Stimulated activated CD4-positive, alpha-beta T cell treated with anti-CD3 and anti-CD28 coated beads, Interleukin-1b, Interleukin-23, amount 100 ng/mL, for 24 hours (primary cell): ENCODE data around the gene MRS2.
A peak's percentile ranks its signal among the peaks of the same experiment; 100 is the strongest.
"Not testable (repeated sequence)": the region's sequence is repeated elsewhere in the genome, so short reads cannot be mapped to it uniquely, and the experiment has no call there.

Experiments used
- DNase-seq, 4 experiments: peaks; one replicate each; pipeline ENCODE4 v3.0.0-alpha.2; 2020; ENCODE audit warnings: low read depth in 4 of 4, low spot score in 1 of 4

MRS2 gene

DNA sequence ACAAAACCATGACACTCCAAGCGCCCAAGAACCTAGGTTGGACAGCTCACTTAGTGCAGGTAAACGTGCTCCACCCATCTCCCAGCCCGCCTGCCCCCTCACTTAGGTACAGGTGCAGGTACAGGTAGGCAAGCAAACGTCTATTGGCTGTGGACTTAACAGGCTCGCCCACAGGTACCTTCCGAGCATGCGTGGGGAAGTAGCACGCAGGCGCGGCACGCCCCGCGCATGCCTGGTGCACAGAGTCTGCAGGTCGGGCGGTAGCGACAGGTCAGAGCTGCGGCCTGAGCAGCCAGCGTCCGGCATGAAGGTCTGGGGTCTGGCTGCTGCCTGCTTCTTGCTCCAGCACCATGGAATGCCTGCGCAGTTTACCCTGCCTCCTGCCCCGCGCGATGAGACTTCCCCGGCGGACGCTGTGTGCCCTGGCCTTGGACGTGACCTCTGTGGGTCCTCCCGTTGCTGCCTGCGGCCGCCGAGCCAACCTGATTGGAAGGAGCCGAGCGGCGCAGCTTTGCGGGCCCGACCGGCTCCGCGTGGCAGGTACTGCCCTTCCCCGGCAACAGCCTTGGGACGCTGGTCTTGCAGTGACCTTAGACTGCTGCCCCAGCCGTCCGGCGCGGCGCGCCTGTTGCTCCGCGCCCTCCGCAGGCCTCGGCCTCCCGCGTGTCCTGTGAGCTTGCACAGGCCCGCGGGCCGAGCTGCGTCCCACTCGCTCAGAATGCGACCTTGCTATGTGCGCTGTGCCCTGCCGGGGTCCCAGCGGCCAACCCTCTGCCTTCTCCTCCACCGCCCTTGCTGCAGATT, at the start of gene MRS2:
Gene MRS2, plus strand, starts transcription at position 240 of the 804 bp plus-strand sequence. Its CDS starts 111 bp downstream, at position 351.
- peak; percentile 47 to 64 (median 59) for DNase-seq

GRCh38 chr6:24353861-24354260, 48.9 kb upstream of the MRS2 start:
- DNase-seq, result no peak

DNA sequence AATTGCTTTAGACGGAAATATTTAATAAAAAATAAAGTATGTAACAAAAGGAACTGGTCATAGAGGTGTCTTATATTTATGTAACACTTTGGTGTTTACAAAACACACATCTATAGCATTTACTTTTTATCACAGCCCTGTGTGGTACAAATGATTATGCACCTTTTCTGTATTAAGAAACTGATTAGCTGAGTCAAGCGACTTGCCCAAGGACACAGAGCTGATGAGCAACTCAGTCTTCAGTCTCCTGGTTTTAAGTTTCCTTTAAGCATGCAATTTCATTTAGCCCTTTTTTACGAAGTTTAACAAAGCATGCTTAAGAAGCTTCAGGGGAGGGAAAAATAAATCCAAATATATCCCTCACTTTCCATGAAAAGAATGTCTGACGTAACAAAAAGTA, 47.3 kb upstream of the MRS2 start:
- DNase-seq, result no peak

DNA sequence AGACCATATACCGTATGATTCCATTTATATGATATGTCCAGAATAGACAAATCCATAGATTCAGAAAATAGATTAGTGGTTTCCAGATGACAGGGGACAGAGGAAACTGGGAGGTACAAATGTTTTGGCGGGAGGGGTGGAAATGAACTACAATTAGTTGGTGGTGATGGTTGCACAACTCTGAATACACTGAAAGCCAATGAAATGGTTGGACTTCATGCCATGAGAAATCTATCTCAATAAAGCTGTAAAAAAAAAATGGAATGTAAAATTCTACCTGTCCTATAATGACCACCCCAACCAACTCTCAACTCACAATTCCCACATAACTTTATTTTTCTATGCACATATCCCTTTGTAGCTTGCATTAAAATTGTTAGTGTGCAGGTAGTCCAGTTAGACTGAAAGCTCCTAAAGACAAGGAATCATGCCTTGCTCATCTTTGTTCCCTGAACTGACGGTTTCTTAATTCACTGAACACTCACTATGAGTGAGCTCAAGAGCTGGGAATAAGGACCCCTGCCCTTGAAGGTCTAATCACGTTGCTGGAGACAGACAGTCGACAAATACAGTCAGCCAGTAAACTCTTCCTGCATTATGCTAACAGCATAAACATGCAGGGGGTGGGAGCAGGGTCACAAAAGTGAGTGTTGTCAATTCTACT, 46.3 kb upstream of the MRS2 start:
- no peak for DNase-seq

GRCh38 chr6:24357336-24358218, 45.2 kb upstream of the MRS2 start, which contains the start of gene DCDC2:
Gene DCDC2, minus strand, starts transcription at chr6:24358059. Its CDS starts 309 bp downstream, at chr6:24357750.
- DNase-seq, result peak in 1 of 4 experiments; percentile 16

DNA sequence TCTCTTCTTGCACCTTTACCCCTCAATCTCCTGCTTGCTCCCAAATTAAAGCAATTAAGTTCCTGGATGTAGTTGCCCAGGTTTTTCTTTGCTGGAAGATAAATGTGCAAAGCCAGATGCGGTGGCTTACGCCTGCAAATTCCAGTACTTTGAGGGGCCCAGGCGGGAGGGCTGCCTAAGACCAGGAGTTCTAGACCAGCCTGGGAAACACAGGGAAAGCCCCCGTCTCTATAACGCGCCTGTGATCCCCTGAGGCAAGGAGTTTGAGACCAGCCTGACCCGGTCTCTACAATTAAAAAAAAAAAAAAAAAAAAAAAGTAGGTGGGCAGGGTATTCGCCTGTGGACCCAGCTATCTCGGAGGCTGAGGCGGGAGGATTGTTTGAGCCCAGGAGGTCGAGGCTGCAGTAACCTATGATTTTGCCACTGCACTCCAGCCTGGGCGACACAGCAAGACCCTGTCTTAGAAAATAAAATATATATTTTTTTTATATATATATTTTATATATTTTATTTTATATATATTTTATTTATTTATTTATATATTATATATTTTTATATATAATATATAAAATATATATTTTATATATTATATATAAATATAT, 44.4 kb upstream of the MRS2 start:
- DNase-seq, result no peak

DNA sequence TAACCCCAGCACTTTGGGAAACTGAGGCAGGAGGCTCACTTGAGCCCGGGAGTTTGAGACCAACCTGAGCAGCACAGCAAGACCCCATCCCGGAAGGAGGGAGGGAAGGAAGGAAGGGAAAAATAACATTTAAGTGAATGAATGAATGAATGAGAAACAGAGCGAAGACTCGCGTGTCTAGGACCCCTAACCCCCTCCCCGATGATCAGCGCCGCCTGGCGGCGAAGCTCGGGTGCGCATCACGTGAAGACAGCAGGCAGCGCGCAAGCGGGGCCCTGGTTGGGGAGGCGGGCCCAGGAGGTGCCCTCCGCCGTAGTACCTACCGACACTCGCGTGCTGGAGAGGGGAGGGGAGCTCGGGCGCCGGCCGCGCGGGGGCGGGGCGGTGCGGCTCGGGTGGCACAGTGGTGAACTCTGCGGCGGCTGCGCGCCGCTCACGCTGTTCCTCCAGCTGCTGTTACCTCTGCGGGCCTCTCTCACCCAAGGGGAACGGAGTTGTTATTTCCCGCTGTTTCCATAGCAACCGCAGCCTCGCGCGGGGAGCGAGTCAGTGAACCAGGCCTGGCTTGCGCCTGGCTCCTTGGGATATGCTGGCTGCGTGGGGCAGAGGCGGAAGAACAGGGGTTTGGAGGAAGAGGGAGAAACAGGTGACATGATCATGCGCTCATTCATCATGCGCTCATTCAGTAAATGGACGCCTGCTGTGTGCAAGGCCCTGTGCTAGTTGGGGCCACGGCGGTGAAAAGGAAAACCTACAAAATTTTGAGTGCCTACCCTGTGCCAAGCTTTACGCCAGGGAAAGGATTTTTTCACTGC, 42.9 kb upstream of the MRS2 start:
- DNase-seq, result peak; percentile 72 to 77 (median 76)

DNA sequence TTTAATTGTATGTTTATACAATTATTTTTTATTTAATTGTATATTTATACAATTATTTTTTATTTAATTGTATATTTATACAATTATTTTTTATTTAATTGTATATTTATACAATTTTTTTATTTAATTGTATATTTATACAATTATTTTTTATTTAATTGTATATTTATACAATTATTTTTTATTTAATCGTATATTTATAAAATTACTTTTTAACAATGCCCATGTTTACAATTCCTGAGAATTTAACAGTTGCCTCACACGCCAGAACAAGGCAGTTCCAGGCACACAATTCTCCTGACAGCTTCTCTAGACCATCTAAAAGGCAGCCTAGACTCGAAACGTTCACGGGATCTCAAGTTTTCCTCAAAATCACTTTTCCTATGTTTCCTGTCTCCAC, 40.4 kb upstream of the MRS2 start:
- DNase-seq, result not testable (repeated sequence)

GRCh38 chr6:24365103-24365633, 37.6 kb upstream of the MRS2 start:
- DNase-seq, result not testable (repeated sequence)

DNA sequence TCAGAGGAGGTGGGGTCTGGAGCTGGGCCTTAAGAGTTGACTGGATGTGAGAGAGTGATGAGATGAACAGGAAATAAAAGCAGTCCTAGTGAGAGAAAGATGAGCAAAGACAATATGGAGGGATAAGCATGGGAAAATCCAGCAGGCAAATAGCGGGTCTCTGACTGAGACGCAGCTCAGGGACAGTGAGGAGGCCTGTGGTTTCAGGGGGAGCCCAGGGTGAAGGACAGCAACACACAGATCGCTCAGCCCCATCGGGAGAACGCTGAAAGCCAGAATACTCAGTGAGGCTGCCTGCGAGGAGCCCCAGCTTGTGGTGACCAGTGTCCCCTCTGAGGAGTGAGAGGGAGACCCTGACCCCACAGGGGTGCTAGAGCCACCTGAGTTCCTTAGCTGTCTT, 28.1 kb upstream of the MRS2 start:
- no peak for DNase-seq

DNA sequence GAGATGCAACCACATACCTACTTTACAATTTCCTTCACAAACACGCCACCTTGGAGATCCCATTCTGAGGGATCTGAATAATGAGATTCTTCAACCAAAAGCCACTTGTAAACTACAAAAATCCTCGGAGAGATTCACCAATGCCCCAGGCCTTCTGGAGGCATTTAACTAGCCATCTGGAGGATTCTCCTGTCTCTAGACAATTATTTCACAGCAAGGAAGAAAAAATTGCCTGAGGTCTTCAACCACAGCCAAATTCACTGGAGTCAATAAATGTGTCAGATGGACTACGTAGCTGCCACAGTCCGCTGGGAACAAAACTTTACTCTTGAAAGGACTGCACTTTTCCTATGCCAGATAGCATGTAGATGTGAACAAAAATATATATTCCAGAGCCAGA, 25.9 kb upstream of the MRS2 start:
- DNase-seq, result no peak

DNA sequence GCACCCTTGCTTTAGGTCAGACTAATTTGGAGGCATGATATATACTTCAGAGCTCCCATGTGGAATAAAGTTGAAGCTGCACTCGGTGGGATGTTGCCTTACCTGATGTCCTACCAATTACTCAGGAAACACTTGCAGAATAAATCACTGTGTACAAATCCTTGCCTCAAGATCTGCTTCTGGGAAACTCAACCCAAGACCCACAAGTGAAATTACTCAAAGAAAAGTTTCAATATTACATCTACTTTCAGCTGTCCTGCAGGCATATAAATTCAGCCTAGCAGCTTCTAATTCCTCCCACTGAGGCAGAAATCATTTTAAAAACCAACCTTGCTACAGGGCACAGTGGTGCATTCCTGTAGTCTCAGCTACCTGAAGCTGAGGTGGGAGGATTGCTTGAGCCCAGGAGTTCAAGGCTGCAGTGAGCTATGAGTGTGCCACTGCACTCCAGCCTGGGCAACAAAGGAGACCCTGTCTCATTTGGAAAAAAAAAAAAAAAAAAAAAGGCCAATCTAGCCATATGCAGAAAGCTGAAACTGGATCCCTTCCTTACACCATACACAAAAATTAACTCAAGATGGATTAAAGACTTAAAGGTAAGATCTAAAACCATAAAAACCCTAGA, 24.2 kb upstream of the MRS2 start:
- DNase-seq, result no peak

- no peak for DNase-seq
Measured at GRCh38 chr6:24381476-24382219, 21.1 kb upstream of the MRS2 start.

DNA sequence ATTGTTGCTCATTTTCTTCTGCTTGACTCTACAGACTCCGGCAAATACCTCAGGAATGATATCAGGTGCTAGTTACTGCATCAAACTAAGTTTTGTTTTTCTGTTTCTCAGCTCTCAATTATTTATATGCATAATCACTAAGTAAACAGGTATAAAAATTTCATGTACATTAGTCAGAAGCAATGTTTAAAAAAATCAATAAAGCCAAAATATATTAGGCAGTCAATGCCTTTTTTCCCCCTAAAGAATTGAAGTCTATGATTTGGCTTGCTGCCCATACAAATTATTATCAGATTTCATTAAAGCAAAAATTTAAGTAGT, 20.6 kb upstream of the MRS2 start:
- no peak for DNase-seq

DNA sequence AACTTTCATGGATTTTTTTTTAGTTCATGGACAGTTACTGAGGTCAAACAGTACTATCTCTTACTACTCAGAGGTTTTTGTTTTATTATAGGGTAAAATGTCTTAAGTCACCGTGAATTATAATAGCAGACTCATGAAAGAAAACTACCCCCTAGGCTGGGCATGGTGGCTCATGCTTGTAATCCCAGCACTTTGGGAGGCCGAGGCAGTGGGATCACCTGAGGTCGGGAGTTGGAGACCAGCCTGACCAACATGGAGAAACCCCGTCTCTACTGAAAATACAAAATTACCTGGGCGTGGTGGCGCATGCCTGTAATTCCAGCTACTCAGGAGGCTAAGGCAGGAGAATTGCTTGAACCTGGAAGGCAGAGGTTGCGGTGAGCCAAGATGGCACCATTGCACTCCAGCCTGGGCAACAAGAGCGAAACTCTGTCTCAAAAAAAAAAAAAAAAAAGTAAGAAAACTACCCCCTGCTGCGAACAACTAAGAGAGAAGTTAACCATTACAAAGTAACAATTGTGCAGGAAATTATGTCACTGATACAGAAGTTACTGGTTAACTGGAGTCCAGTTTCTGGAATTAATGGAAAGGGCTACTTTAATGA, 19.7 kb upstream of the MRS2 start:
- DNase-seq, result not testable (repeated sequence)

GRCh38 chr6:24384369-24385130, 18.2 kb upstream of the MRS2 start:
- DNase-seq, result not testable (repeated sequence)

- no peak for DNase-seq
Measured at GRCh38 chr6:24385536-24386269, 17.0 kb upstream of the MRS2 start.
